Spleen (tissue), 11 donors: ENCODE data around the gene COMMD9. TPM values are rescaled to one million over a fixed set of nuclear protein-coding genes. Genes with fewer than 3 reads are reported as not detected.

Source experiments
- DNase-seq: peaks from one replicate; pipeline ENCODE4 v3.0.0-alpha.2; 2020
- H3K27ac ChIP-seq, 8 donors: fragments of 200-600 bp; sonication (generic) in 7 of 8; 1 replicate in 4 of 8; 2 replicates in 4 of 8; pipeline versions ENCODE4 v1.5.0 to v1.8.0; 2016 to 2021; ENCODE audit warnings: inconsistent platforms in 4 of 8, mild to moderate bottlenecking in 4 of 8, moderate library complexity in 1 of 8
- H3K27me3 ChIP-seq, 7 donors: fragments of 200-600 bp; sonication (generic) in 6 of 7; replicated peaks in 1 of 7; 1 replicate in 4 of 7; 2 replicates in 3 of 7; pipeline versions ENCODE4 v1.5.0 to v1.8.0; 2016 to 2021; ENCODE audit warnings: inconsistent platforms in 3 of 7, mild to moderate bottlenecking in 1 of 7
- H3K36me3 ChIP-seq, 6 donors: fragments of 200-600 bp; sonication (generic) in 5 of 6; 1 replicate in 4 of 6; 2 replicates in 2 of 6; pipeline versions ENCODE4 v1.5.0 to v1.8.0; 2016 to 2021; ENCODE audit warnings: inconsistent platforms in 2 of 6
- H3K4me1 ChIP-seq, 6 donors: fragments of 200-600 bp; sonication (generic) in 5 of 6; 1 replicate in 3 of 6; 2 replicates in 3 of 6; pipeline versions ENCODE4 v1.5.0 to v1.8.0; 2016 to 2021; ENCODE audit warnings: inconsistent platforms in 3 of 6
- H3K4me3 ChIP-seq, 8 donors: fragments of 200-600 bp; sonication (generic) in 7 of 8; 1 replicate in 4 of 8; 2 replicates in 4 of 8; pipeline versions ENCODE4 v1.5.0 to v1.8.0; 2016 to 2021; ENCODE audit warnings: inconsistent platforms in 4 of 8, mild to moderate bottlenecking in 4 of 8, moderate library complexity in 2 of 8
- H3K9me3 ChIP-seq, 8 donors: fragments of 200-600 bp; sonication (generic) in 7 of 8; 1 replicate in 4 of 8; 2 replicates in 4 of 8; pipeline versions ENCODE4 v1.5.0 to v1.8.0; 2016 to 2021; ENCODE audit warnings: inconsistent platforms in 4 of 8
- CTCF ChIP-seq, 11 experiments: fragments of 200-600 bp in 7 of 11; fragments of 450-650 bp in 4 of 11; sonication (generic) in 4 of 11; IDR thresholded peaks in 8 of 11; conservative IDR thresholded peaks in 3 of 11; 1 replicate in 7 of 11; 2 replicates in 4 of 11; pipeline versions ENCODE4 v1.4.0 to v1.8.0; 2016 to 2021; ENCODE audit warnings: antibody characterized with exemption in 11 of 11, inconsistent platforms in 4 of 11, mild to moderate bottlenecking in 1 of 11
- POLR2A ChIP-seq, 3 donors: fragments of 450-650 bp; IDR thresholded peaks; one replicate each; pipeline ENCODE4 v1.5.1; 2017; ENCODE audit warnings: antibody characterized with exemption in 3 of 3, mild to moderate bottlenecking in 1 of 3
- POLR2AphosphoS5 ChIP-seq, 3 donors: sonication (generic); formaldehyde crosslinking; IDR thresholded peaks; one replicate each; pipeline ENCODE4 v1.5.1; 2017; ENCODE audit warnings: antibody characterized with exemption in 3 of 3
- WGBS, 5 donors: extraction: QIAGEN DNeasy Blood & Tissue Kit in 3 of 5; methylation state at CpG; one replicate each; pipeline versions ENCODE4 v1.1.5 to v1.1.7; 2013 to 2018; 5-methylcytosine and 5-hydroxymethylcytosine counted together
- intact Hi-C: fragments of 100-400 bp; cut with DNase I; formaldehyde crosslinking; loops from one replicate; pipeline ENCODE4 v1.15.0; 2023; ENCODE audit warnings: low total_unique reads
- polyA plus RNA-seq, 3 donors: library from polyadenylated mRNA; stranded (reverse); fragments of 200-250 nt; gene quantifications; one replicate each; pipeline ENCODE4 v1.2.1, GENCODE V29; 2013
- total RNA-seq, 7 donors: library from RNA; depleted of rRNA in 3 of 7; stranded (reverse); fragments of >200 nt in 3 of 7; fragmentation: NEBNext Ultra II Directional in 4 of 7; extraction: Animal tissue kit (Norgen Biotek cat#: 25700) in 4 of 7; gene quantifications; one replicate each; pipeline versions ENCODE4 v1.1.0 to v1.2.1, GENCODE V29; 2016 to 2021
- donor health status: healthy with polysubstance abuse.
- donor health status: DM: no; HTN: no; CAD: no; lungs with moderate emphysema.
- donor health status: DM: no; HTN: no; CAD: no.
- donor health status: Bipolar disorder and iron deficiency.
- donor health status: healthy.
- donor health status: DM: no; HTN: no; CAD: no.
- donor health status: DM: yes; HTN: yes; CAD: no.

The COMMD9 gene
- total and polyA plus RNA-seq, 10 donors: 27.3 to 63.5 (median 50.7) TPM

- WGBS, 5 donors: 70 to 89% (median 81%) methylated on average over 3 of the region's 3 CpGs
These were observed 26.8 kb upstream of the COMMD9 start for GRCh38 chr11:36316049-36316448.

GRCh38 chr11:36314434-36314767 is 25.2 kb upstream of the COMMD9 start:
- WGBS, 5 donors: 66 to 82% (median 76%) methylated on average over 6 of the region's 6 CpGs
- intact Hi-C loops: no loop called here
- H3K4me1 ChIP-seq: peaks cover 0 to 4% (median 0%) of the 10 kb centered on the region in 6 donors

More at GRCh38 chr11:36316049-36316448, 26.8 kb upstream of the COMMD9 start:
- Histone ChIP-seq H3K27me3 (no peaks in the 10 kb centered on the region), H3K36me3 (no peaks in the 10 kb centered on the region), H3K27ac (no peak overlapping the region), H3K4me1 (peaks cover 0 to 2% (median 0%) of the 10 kb centered on the region in 6 donors), H3K4me3 (no peak overlapping the region), H3K9me3 (no peaks in the 10 kb centered on the region)
- DNase-seq: no peak
- intact Hi-C loops: no loop called here
- TF ChIP-seq POLR2AphosphoS5 (IDR thresholded peaks at IDR 0.05): no peak
- TF ChIP-seq POLR2A (IDR thresholded peaks at IDR 0.05): no peak
- no peak for TF ChIP-seq CTCF (IDR thresholded peaks at IDR 0.05 in 8 of 11, conservative IDR thresholded peaks at IDR 0.05 in 3 of 11)

GRCh38 chr11:36313750-36314433 is 24.7 kb upstream of the COMMD9 start:
- no peak overlapping the region for H3K27ac ChIP-seq
- H3K4me3 ChIP-seq: no peak overlapping the region
- no peaks in the 10 kb centered on the region for H3K9me3 ChIP-seq
- intact Hi-C loops: no loop called here
- H3K36me3 ChIP-seq: no peaks in the 10 kb centered on the region
- 61 to 75% (median 66%) methylated on average over 3 of the region's 3 CpGs for WGBS, 5 donors
- DNase-seq: no peak
- peaks cover 0 to 4% (median 0%) of the 10 kb centered on the region in 6 donors for H3K4me1 ChIP-seq
- no peak for TF ChIP-seq POLR2A (IDR thresholded peaks at IDR 0.05)
- no peak for TF ChIP-seq CTCF (IDR thresholded peaks at IDR 0.05 in 8 of 11, conservative IDR thresholded peaks at IDR 0.05 in 3 of 11)
- TF ChIP-seq POLR2AphosphoS5 (IDR thresholded peaks at IDR 0.05): no peak
- H3K27me3 ChIP-seq: no peaks in the 10 kb centered on the region

More at GRCh38 chr11:36314434-36314767, 25.2 kb upstream of the COMMD9 start:
- H3K9me3 ChIP-seq: no peaks in the 10 kb centered on the region
- no peak overlapping the region for H3K4me3 ChIP-seq
- no peak for DNase-seq
- no peaks in the 10 kb centered on the region for H3K27me3 ChIP-seq
- H3K36me3 ChIP-seq: no peaks in the 10 kb centered on the region
- H3K27ac ChIP-seq: no peak overlapping the region
- no peak for TF ChIP-seq POLR2A (IDR thresholded peaks at IDR 0.05)
- TF ChIP-seq CTCF (IDR thresholded peaks at IDR 0.05 in 8 of 11, conservative IDR thresholded peaks at IDR 0.05 in 3 of 11): no peak
- no peak for TF ChIP-seq POLR2AphosphoS5 (IDR thresholded peaks at IDR 0.05)

- no peaks in the 10 kb centered on the region for H3K36me3 ChIP-seq
- TF ChIP-seq POLR2AphosphoS5 (IDR thresholded peaks at IDR 0.05) (no peak), POLR2A (IDR thresholded peaks at IDR 0.05) (no peak), CTCF (IDR thresholded peaks at IDR 0.05 in 8 of 11, conservative IDR thresholded peaks at IDR 0.05 in 3 of 11) (no peak)
- no peak overlapping the region for H3K27ac ChIP-seq
- H3K4me1 ChIP-seq: peaks cover 0 to 7% (median 0%) of the 10 kb centered on the region in 6 donors
- intact Hi-C loops: no loop called here
- 64 to 77% (median 71%) methylated on average over 6 of the region's 6 CpGs for WGBS, 5 donors
- DNase-seq: no peak
- H3K9me3 ChIP-seq: no peaks in the 10 kb centered on the region
- no peaks in the 10 kb centered on the region for H3K27me3 ChIP-seq
- no peak overlapping the region for H3K4me3 ChIP-seq
These were observed 23.6 kb upstream of the COMMD9 start for GRCh38 chr11:36312611-36313472.
